IMR-90 (cell line): ENCODE measurements around the gene RUNX1. TPM values are rescaled to one million over a fixed set of nuclear protein-coding genes. Genes with fewer than 3 reads are reported as not detected.

Experiments used
- ATAC-seq: fragments of 200-7000 bp; cut with Tn5 transposase; 2 replicates; pipeline ENCODE4 v1.9.1; 2020; ENCODE audit warnings: low read depth, mild to moderate bottlenecking, moderate library complexity
- BruUV-seq: library from RNA; stranded (reverse); fragments of 400-500 nt; replicated peaks from 2 replicates; lab custom pipeline; 2021; lab: Mats Ljungman, UMichigan
- CTCF ChIA-PET: fragments of 300-600 bp; formaldehyde crosslinking; extraction: SDS; loops from one replicate; lab custom pipeline; 2021; ENCODE audit warnings: antibody characterized with exemption; lab: Yijun Ruan, JAX
- POLR2A ChIA-PET: fragments of 300-600 bp; sonication (Branson Sonifier 250); formaldehyde crosslinking; loops from one replicate; lab custom pipeline; 2022; ENCODE audit warnings: antibody characterized with exemption; ENCODE audit not compliant: unreplicated experiment; lab: Charles Lee
- DNase-seq: peaks from one replicate; pipeline ENCODE4 v3.0.0; 2013
- H2AFZ ChIP-seq: replicated peaks from 2 replicates; pipeline ENCODE3; 2013; ENCODE audit warnings: low read length, mild to moderate bottlenecking; ENCODE audit not compliant: poor library complexity
- H2AK5ac ChIP-seq: 2 replicates; pipeline ENCODE4 v1.6.1; 2013; ENCODE audit warnings: low read depth, low read length, inconsistent platforms
- H2AK9ac ChIP-seq: replicated peaks from 2 replicates; pipeline ENCODE3; 2013; ENCODE audit warnings: mild to moderate bottlenecking, low read depth, low read length, moderate library complexity; ENCODE audit not compliant: poor library complexity
- H2BK120ac ChIP-seq: 2 replicates; pipeline ENCODE4 v1.6.1; 2013; ENCODE audit warnings: low read depth, low read length, inconsistent platforms
- H2BK15ac ChIP-seq: 3 replicates; pipeline ENCODE4 v1.6.1; 2013; ENCODE audit warnings: low read depth, low read length, inconsistent platforms
- H2BK20ac ChIP-seq: 2 replicates; pipeline ENCODE4 v1.6.1; 2013; ENCODE audit warnings: low read depth, mild to moderate bottlenecking, inconsistent platforms, low read length, moderate library complexity
- H2BK5ac ChIP-seq: 2 replicates; pipeline ENCODE4 v1.6.1; 2013; ENCODE audit warnings: mild to moderate bottlenecking, low read depth, low read length, inconsistent platforms; ENCODE audit not compliant: poor library complexity, severe bottlenecking
- H3K14ac ChIP-seq: replicated peaks from 2 replicates; pipeline ENCODE4 v1.6.1; 2013; ENCODE audit warnings: low read depth, low read length, inconsistent platforms
- H3K18ac ChIP-seq: 2 replicates; pipeline ENCODE4 v1.6.1; 2013; ENCODE audit warnings: low read depth, low read length, control low read depth
- H3K23ac ChIP-seq: 2 replicates; pipeline ENCODE4 v1.6.1; 2013; ENCODE audit warnings: low read depth, low read length, inconsistent platforms
- H3K27ac ChIP-seq: 2 replicates; pipeline ENCODE4 v1.5.1; 2013; ENCODE audit warnings: mild to moderate bottlenecking, control low read depth, low read length; ENCODE audit not compliant: insufficient read depth
- H3K27me3 ChIP-seq: 2 replicates; pipeline ENCODE4 v1.6.1; 2013; ENCODE audit warnings: low read length; ENCODE audit not compliant: control insufficient read depth, insufficient read depth
- H3K36me3 ChIP-seq: 2 replicates; pipeline ENCODE4 v1.6.1; 2013; ENCODE audit warnings: low read length, mixed read lengths; ENCODE audit not compliant: control insufficient read depth, insufficient read depth
- H3K4ac ChIP-seq: 2 replicates; pipeline ENCODE4 v1.6.1; 2013; ENCODE audit warnings: low read depth, low read length, inconsistent platforms
- H3K4me1 ChIP-seq: 2 replicates; pipeline ENCODE4 v1.6.1; 2013; ENCODE audit warnings: low read length, mixed read lengths; ENCODE audit not compliant: control insufficient read depth, insufficient read depth
- H3K4me2 ChIP-seq: 2 replicates; pipeline ENCODE4 v1.6.1; 2013; ENCODE audit warnings: low read depth, mild to moderate bottlenecking, control low read depth, low read length, moderate library complexity
- H3K4me3 ChIP-seq: 2 replicates; pipeline ENCODE4 v1.5.1; 2013; ENCODE audit warnings: low read depth, mild to moderate bottlenecking, control low read depth, low read length, moderate library complexity; ENCODE audit not compliant: insufficient read depth
- H3K56ac ChIP-seq: 2 replicates; pipeline ENCODE4 v1.6.1; 2013; ENCODE audit warnings: low read length, inconsistent platforms; ENCODE audit not compliant: insufficient read depth; ENCODE audit errors: extremely low read depth
- H3K79me1 ChIP-seq, 2 experiments: 2 replicates each; pipeline ENCODE4 v1.6.1; 2013; ENCODE audit warnings: low read length in 2 of 2, inconsistent platforms in 1 of 2, low read depth in 1 of 2
- H3K9ac ChIP-seq: 2 replicates; pipeline ENCODE4 v1.6.1; 2013; ENCODE audit warnings: low read depth, low read length, control low read depth
- H3K9me1 ChIP-seq: 2 replicates; pipeline ENCODE4 v1.6.1; 2013; ENCODE audit warnings: low read length, inconsistent platforms; ENCODE audit not compliant: insufficient read depth
- H3K9me3 ChIP-seq: 2 replicates; pipeline ENCODE4 v1.6.1; 2013; ENCODE audit warnings: low read length; ENCODE audit not compliant: control insufficient read depth, insufficient read depth
- H4K20me1 ChIP-seq: 2 replicates; pipeline ENCODE4 v1.6.1; 2013; ENCODE audit warnings: low read length, inconsistent platforms; ENCODE audit not compliant: insufficient read depth
- H4K5ac ChIP-seq: 2 replicates; pipeline ENCODE4 v1.6.1; 2013; ENCODE audit warnings: mild to moderate bottlenecking, low read depth, low read length, control low read depth
- H4K8ac ChIP-seq, 2 experiments: 2 replicates each; pipeline ENCODE4 v1.6.1; 2013; ENCODE audit warnings: low read depth in 2 of 2, low read length in 2 of 2, control low read depth in 1 of 2, inconsistent platforms in 1 of 2
- H4K91ac ChIP-seq: 2 replicates; pipeline ENCODE4 v1.6.1; 2013; ENCODE audit warnings: low read depth, low read length, inconsistent platforms; ENCODE audit not compliant: insufficient read depth
- BHLHE40 ChIP-seq: fragments of 150-350 bp; IDR thresholded peaks from 2 replicates; pipeline ENCODE4 v1.6.1; 2016; ENCODE audit warnings: mild to moderate bottlenecking, low read depth, low read length
- POLR2A ChIP-seq: IDR thresholded peaks from 2 replicates; pipeline ENCODE4 v1.6.1; 2012; ENCODE audit warnings: mild to moderate bottlenecking, low read depth, low read length
- WGBS, 2 experiments: methylation state at CpG; one replicate each; pipeline versions ENCODE4 v1.1.5 to v1.1.7; 2013; ENCODE audit warnings: missing lambda C conversion rate in 2 of 2; ENCODE audit not compliant: insufficient read length in 1 of 2; ENCODE audit errors: extremely low coverage in 2 of 2; 5-methylcytosine and 5-hydroxymethylcytosine counted together
- dilution Hi-C: fragments of 300-500 bp; cut with HindIII; formaldehyde crosslinking; loops from one replicate; pipeline ENCODE4 v1.14.3; 2018; ENCODE audit warnings: low sequenced_read_pairs; ENCODE audit not compliant: unreplicated experiment
- in situ Hi-C: fragments of 300-500 bp; cut with MboI; formaldehyde crosslinking; loops from 3 replicates; pipeline ENCODE4 v1.14.3; 2019; ENCODE audit warnings: low sequenced_read_pairs, inconsistent platforms, mixed read lengths
- intact Hi-C: fragments of 100-400 bp; cut with micrococcal nuclease; formaldehyde crosslinking; loops from 2 replicates; pipeline ENCODE4 v1.10.0; 2022
- polyA plus RNA-seq, 3 experiments: library from polyadenylated mRNA; depleted of rRNA; stranded (reverse); fragments of >200 nt; gene quantifications; 2 replicates each; pipeline ENCODE4 v1.2.3, GENCODE V29; 2012; ENCODE audit warnings: low replicate concordance in 1 of 3
- total RNA-seq: library from RNA; depleted of rRNA; stranded (reverse); fragments of >200 nt; gene quantifications from 2 replicates; pipeline ENCODE4 v1.2.3, GENCODE V29; 2012
- TF ChIP-seq, protein P1 (sequence below): fragments of 150-350 bp; IDR thresholded peaks from 2 replicates; pipeline ENCODE4 v1.6.1; 2017; ENCODE audit warnings: mild to moderate bottlenecking, antibody characterized with exemption, low read length, low read depth

The RUNX1 gene
- total and polyA plus RNA-seq, 2 of the 4 experiments (the other 2 are of a cell fraction) = 34.5 to 56.5 TPM

DNA sequence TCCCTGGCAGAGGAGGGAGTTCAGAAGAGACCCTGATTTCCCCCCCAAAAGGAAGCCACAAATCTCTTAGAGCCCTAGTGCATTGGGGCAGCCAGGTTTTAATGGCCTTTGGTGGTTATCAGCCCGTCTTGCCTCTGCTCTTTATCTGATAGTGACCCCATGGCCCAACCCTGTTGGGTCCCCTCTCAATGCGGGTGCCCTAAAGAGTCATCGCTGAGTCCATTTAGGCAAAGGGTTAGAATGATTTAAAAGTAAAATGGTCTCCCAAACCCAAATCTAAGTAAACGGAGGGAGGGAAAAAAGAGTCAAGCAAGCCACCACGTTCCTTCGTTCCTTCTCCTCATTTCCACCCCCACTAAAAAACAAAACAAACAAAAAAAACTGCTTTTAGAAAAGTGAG lies 164.0 kb downstream of the RUNX1 start:
- H3K4me3 ChIP-seq = peak overlapping the region; percentile 99
- BruUV-seq = no TSS peak
- peak overlapping the region; percentile 76 for H4K91ac ChIP-seq
- peak overlapping the region; percentile 97 for H2BK5ac ChIP-seq
- H2BK120ac ChIP-seq = peak overlapping the region; percentile 78
- H3K14ac ChIP-seq = peak overlapping the region; percentile 85
- peak overlapping the region; percentile 65 for H2AK5ac ChIP-seq
- peak overlapping the region; percentile 96 for H3K4ac ChIP-seq
- H2BK20ac ChIP-seq = peak overlapping the region; percentile 28
- peak overlapping the region; percentile 95 for H3K18ac ChIP-seq
- peak overlapping the region; percentile 100 for H3K27ac ChIP-seq
- no peak for TF ChIP-seq BHLHE40
- TF ChIP-seq, protein P1, sequence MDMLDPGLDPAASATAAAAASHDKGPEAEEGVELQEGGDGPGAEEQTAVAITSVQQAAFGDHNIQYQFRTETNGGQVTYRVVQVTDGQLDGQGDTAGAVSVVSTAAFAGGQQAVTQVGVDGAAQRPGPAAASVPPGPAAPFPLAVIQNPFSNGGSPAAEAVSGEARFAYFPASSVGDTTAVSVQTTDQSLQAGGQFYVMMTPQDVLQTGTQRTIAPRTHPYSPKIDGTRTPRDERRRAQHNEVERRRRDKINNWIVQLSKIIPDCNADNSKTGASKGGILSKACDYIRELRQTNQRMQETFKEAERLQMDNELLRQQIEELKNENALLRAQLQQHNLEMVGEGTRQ = no peak
- TF ChIP-seq POLR2A = peak; percentile 35
- peaks cover 2% of the 10 kb centered on the region for H3K4me1 ChIP-seq
- no peak for ATAC-seq
- peak overlapping the region; percentile 93 for H3K4me2 ChIP-seq
- no peaks in the 10 kb centered on the region for H3K9me3 ChIP-seq
- 0 out of 2 replicates have a peak, but pooled peaks cover 2% of the 10 kb centered on the region for H3K9me1 ChIP-seq
- ChIA-PET POLR2A (interaction anchor here (0.6 to 0.9 kb wide), 3 partner anchors 139 to 368 kb away, joined by 3 to 6 read pairs (median 4); no protein-coding TSS in a partner anchor), CTCF (interaction anchor here (1.0 to 2.0 kb wide), 2 partner anchors 73 to 140 kb away, joined by 4 to 9 read pairs; no protein-coding TSS in a partner anchor)
- H3K27me3 ChIP-seq = no peaks in the 10 kb centered on the region
- peaks cover 0 to 11% of the 10 kb centered on the region in 2 experiments; a peak in 2 of 4 replicates for H3K79me1 ChIP-seq
- peaks cover 41% of the 10 kb centered on the region for H4K20me1 ChIP-seq
- intact Hi-C loops (loop anchor here (5.0 kb wide), 4 partner anchors 83 to 1142 kb away; no protein-coding TSS in a partner anchor), dilution Hi-C loops (no loop called here), in situ Hi-C loops (loop anchor here (5.0 to 10.0 kb wide), 4 partner anchors 322 to 1050 kb away; no protein-coding TSS in a partner anchor)
- H3K23ac ChIP-seq = peak overlapping the region; percentile 95
- peak overlapping the region; percentile 77; the same call in 2 of the 3 replicates for H2BK15ac ChIP-seq
- H3K56ac ChIP-seq = peak overlapping the region; percentile 99
- H2AFZ ChIP-seq = no peak overlapping the region
- no peak for DNase-seq
- peak overlapping the region; percentile 56 to 74 for H4K8ac ChIP-seq
- no CpG with 5 or more reads among the region's 6 CpGs for WGBS, 2 experiments
- no peak overlapping the region for H2AK9ac ChIP-seq
- H4K5ac ChIP-seq = peak overlapping the region; percentile 82
- peak overlapping the region; percentile 100 for H3K9ac ChIP-seq
- peaks cover 7% of the 10 kb centered on the region for H3K36me3 ChIP-seq
